ENCODE results near the gene SLC9A5.

The SLC9A5 gene

GRCh38 chr16:67241008-67241900 lies 7.5 kb upstream of the SLC9A5 start:
- no peak for DNase-seq

- no peak for DNase-seq
Measured at GRCh38 chr16:67242138-67242730, 6.5 kb upstream of the SLC9A5 start.

GRCh38 chr16:67243481-67243880 lies 5.3 kb upstream of the SLC9A5 start:
- no peak for DNase-seq

GRCh38 chr16:67244387-67245185 lies 4.2 kb upstream of the SLC9A5 start:
- DNase-seq: no peak

GRCh38 chr16:67245186-67245585 lies 3.6 kb upstream of the SLC9A5 start:
- no peak for DNase-seq

GRCh38 chr16:67245674-67246080 lies 3.1 kb upstream of the SLC9A5 start:
- DNase-seq: no peak

- DNase-seq: peak; percentile 31
Measured at GRCh38 chr16:67246081-67246755, 2.6 kb upstream of the SLC9A5 start.

GRCh38 chr16:67246756-67247191 lies 2.0 kb upstream of the SLC9A5 start:
- no peak for DNase-seq

- DNase-seq: peak; percentile 49
Measured at GRCh38 chr16:67247192-67248072, 1.3 kb upstream of the SLC9A5 start, which contains the start of gene FHOD1. TSS of gene FHOD1 (minus strand) at chr16:67247481. CDS start at chr16:67247410, 71 bp downstream.

GRCh38 chr16:67248073-67248400 lies 742 bp upstream of the SLC9A5 start:
- no peak for DNase-seq

- DNase-seq: no peak
Measured at GRCh38 chr16:67249178-67250044, 632 bp downstream of the SLC9A5 start.

- no peak for DNase-seq
Measured at GRCh38 chr16:67250045-67250327, 1.2 kb downstream of the SLC9A5 start.

GRCh38 chr16:67252609-67253497 lies 4.1 kb downstream of the SLC9A5 start:
- DNase-seq: peak; percentile 80

- DNase-seq: no peak
Measured at GRCh38 chr16:67254801-67255552, 6.2 kb downstream of the SLC9A5 start.

- no peak for DNase-seq
Measured at GRCh38 chr16:67255553-67256221, 6.9 kb downstream of the SLC9A5 start.

GRCh38 chr16:67256701-67257230 lies 8.0 kb downstream of the SLC9A5 start:
- no peak for DNase-seq

GRCh38 chr16:67257486-67258160 lies 8.8 kb downstream of the SLC9A5 start:
- no peak for DNase-seq
